HG03469 (cell line): ENCODE data around the gene NEDD4L.
"Not testable (repeated sequence)": the region's sequence is repeated elsewhere in the genome, so short reads cannot be mapped to it uniquely, and the experiment has no call there.

Experiments
- ATAC-seq: cut with Tn5 transposase; IDR thresholded peaks from one replicate; pipeline ENCODE4 v1.9.1; 2021; ENCODE audit warnings: mild to moderate bottlenecking, moderate library complexity, moderate number of reproducible peaks; ENCODE audit not compliant: unreplicated experiment

NEDD4L gene

DNA sequence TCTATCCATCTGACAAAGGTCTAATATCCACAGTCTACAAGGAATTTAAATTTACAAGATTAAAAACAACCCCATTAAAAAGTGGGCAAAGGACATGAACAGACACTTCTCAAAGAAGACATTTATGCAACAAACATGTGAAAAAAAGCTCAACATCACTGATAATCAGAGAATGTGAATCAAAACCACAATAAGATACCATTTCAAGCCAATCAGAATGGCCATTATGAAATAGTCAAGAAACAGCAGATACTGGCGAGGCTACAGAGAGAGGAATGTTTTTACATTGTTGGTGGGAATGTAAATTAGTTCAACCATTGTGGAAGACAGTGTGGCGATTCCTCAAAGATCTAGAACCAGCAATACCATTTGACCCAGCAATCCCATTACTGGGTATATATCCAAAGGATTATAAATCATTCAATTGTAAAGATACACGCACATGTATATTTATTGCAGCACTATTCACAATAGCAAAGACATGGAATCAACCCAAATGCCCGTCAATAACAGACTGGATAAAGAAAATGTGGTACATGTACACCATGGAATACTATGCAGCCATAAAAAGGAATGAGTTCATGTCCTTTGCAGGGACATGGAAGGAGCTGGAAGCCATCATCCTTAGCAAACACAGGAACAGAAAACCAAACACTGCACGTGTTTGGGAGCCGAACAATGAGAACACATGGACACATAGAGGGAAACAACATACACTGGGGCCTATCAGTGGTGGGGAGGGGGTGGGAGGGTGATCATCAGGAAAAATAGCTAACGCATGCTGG lies 391.4 kb downstream of the NEDD4L start:
- ATAC-seq: not testable (repeated sequence)

DNA sequence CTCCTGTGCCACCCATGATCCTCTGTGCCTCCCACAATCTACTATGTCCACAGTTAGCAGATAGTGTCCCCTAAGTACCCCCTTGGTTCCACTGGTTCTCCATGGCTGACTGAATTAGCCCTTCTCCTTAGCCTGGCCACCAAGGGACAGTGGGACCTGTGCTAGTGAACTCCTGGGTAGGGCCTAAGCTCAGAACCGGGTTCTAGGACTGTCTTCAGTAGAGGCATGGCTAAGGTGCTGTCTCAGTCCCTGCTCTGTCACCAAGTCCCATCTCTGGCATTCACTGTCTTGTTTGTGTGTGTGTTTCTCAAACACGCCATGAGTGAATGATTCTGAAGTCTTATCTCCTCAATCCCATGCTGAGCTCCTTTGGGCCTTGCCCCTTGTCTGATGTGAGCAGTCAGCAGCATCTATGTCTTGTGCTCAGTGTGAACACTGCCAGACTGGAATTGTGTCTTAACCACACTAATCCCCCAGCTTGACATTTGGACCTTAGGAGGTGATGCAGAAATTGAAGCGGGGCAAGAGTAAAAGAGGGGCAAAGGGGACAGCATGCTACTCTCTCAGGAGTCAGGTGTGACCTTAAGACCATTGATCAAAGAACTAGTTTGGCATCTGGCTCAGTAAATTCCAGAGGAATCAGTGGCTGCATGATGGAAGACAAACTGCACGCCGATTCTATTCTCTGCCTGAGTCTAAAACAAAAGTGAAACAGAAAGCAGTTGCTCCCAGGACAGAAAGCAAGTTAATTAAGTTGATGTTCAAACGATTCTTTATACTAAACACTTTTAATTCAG lies 394.3 kb downstream of the NEDD4L start:
- ATAC-seq: no peak

DNA sequence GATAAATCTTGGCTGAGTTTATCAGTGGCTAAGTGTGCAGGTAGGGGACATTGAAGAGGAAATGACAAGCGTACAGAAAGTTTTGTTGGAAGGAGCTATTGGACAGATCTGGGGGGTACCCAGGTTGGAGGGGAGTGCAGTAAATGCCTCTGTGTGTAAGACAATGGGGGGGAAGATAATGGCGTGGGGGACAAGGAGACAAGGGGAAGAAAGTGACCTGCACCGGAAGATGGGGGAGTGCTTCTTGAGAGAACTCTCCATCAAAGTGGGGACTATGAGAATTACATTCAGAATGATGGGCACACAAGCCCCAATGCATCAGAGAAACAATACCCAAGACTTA lies 394.9 kb downstream of the NEDD4L start:
- no peak for ATAC-seq

DNA sequence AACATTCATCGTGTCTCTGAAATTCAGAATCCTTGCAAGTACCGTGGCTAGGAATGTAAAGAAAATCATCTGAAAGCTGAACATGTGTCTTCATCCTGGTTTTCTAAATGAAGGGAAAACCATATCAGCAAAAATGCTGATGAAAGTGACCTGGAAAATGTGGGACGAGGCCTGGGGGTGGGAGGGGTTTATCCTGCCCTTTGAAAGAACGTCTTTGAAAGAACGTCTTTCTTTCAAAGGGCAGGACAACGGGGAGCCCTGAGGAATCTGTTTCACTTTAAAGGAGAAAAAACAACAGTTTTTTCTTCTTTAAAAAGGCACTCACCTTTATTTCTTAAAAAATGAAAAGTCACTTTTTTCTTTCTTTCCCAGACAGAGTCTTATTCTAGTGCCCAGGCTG lies 399.6 kb downstream of the NEDD4L start:
- no peak for ATAC-seq

DNA sequence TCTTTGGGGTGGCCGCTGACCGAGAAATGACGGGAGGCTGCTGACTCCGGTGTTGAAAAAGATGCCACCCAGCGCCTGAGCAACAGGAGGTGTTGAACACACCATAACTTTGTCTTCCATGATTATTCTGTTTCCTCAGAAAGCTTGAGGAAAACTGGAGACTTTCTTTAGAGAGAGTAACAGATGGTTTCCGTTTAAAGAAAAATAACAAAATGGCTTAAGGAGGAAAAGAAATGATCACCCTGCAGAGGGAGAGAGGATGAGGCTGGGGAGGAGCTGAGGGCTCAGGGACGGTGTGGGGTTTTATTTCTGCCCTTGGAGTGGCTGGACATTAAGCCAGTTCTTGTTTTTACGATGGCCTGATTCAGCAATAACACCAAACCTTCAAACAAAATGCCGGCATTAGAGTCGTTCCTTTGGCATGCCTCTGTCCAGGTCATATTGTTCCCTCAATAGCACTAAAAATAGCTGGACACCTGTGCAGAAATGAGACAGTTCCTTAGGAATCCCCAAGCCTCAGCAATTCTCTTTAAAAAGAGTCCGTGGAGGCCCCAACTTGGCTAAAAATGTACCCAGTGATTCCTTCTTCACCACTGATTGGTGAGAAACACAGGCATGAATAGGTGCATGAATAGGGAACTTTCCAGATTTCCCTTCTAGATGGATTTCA lies 402.5 kb downstream of the NEDD4L start:
- no peak for ATAC-seq

DNA sequence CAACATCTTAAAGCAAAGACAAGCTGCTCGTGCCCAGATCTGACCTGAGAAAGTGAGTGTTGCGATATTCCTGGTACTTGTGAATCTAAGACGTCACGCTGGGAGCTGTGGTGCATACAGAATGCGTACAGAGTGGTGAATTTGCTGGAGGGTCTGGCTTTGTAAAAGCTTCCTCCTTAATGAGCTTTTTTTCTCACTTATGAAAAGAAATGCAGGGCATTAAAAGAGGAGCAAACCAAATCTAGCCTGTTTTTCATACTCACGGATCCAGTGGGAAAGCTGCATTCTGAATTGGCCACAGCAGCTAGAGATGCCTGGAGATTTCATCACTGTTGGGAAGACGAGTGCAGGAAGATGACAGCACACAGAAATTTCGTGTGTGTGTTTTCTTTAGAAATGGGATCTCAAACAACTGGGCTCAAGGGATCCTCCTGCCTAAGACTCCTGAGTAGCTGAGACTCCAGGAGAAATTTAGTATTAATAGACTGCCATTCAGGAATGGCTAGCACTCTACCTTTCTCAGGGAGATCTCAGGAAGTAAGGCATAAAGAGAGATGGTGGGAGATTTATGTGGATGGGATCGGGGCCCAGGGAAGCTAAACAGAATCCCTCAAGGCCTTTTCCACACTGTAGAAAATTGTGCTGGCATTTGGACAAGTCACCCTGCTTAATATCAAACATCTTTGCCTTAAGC lies 403.5 kb downstream of the NEDD4L start:
- no peak for ATAC-seq

DNA sequence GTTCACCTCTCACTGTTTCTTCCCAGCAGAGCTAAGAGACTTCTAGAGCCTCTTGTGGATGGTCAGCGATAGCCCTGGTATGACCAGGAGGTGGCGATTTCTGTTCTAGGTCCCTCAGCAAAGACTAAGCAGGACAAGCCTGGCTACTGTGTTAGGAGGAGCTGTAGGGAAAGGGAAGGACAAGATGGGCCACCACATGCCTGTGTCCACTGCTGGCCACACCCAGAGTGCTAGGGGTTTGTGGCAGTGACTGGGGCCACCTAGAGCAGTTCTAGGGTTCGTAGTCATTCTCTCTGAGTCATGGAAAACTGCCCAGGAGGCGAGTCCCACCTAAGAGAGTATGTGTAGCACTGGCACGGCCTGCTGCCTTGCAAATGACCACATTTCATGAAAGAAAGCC lies 405.4 kb downstream of the NEDD4L start:
- no peak for ATAC-seq
